Thoracic aorta (tissue), 2 donors: Measurements from ENCODE around the gene SLC25A13. TPM values are rescaled to one million over a fixed set of nuclear protein-coding genes. Genes with fewer than 3 reads are reported as not detected.

Experiments used
- ATAC-seq: fragments of 150-250 bp; one replicate; pipeline ENCODE4 v1.8.0; 2017; ENCODE audit warnings: low read depth; ENCODE audit not compliant: insufficient number of reproducible peaks, low FRiP score
- DNase-seq: peaks from one replicate; pipeline ENCODE4 v3.0.0-alpha.2; 2020; ENCODE audit warnings: low spot score
- H3K27ac ChIP-seq, 2 donors: fragments of 200-600 bp; sonication (generic); 1 replicate in 1 of 2; 2 replicates in 1 of 2; pipeline ENCODE4 v1.5.1; 2016; ENCODE audit warnings: mild to moderate bottlenecking in 2 of 2, moderate library complexity in 2 of 2
- H3K27me3 ChIP-seq: fragments of 200-600 bp; sonication (generic); replicated peaks from 2 replicates; pipeline ENCODE4 v1.6.0; 2016; ENCODE audit warnings: mild to moderate bottlenecking; ENCODE audit not compliant: insufficient read depth
- H3K36me3 ChIP-seq: fragments of 200-600 bp; sonication (generic); one replicate; pipeline ENCODE4 v1.5.1; 2016
- H3K4me1 ChIP-seq, 2 donors: fragments of 200-600 bp; sonication (generic); 1 replicate in 1 of 2; 2 replicates in 1 of 2; pipeline versions ENCODE4 v1.5.1 to v1.6.0; 2016; ENCODE audit warnings: low read depth in 2 of 2, mild to moderate bottlenecking in 1 of 2; ENCODE audit not compliant: control insufficient read depth in 1 of 2
- H3K4me3 ChIP-seq: fragments of 200-600 bp; sonication (generic); 2 replicates; pipeline ENCODE4 v1.5.1; 2016; ENCODE audit warnings: mild to moderate bottlenecking
- H3K9me3 ChIP-seq: fragments of 200-600 bp; sonication (generic); 2 replicates; pipeline ENCODE4 v1.5.1; 2016
- CTCF ChIP-seq: fragments of 200-600 bp; sonication (generic); IDR thresholded peaks from one replicate; pipeline ENCODE4 v1.5.1; 2019; ENCODE audit warnings: antibody characterized with exemption
- total RNA-seq, 2 donors: library from RNA; depleted of rRNA; stranded (reverse); fragments of >200 nt; gene quantifications; one replicate each; pipeline versions ENCODE4 v1.1.0 to v1.2.3, GENCODE V29; 2016

SLC25A13 gene
- total RNA-seq, 2 donors from 2014 or later = 18.5 to 24.2 TPM

DNA sequence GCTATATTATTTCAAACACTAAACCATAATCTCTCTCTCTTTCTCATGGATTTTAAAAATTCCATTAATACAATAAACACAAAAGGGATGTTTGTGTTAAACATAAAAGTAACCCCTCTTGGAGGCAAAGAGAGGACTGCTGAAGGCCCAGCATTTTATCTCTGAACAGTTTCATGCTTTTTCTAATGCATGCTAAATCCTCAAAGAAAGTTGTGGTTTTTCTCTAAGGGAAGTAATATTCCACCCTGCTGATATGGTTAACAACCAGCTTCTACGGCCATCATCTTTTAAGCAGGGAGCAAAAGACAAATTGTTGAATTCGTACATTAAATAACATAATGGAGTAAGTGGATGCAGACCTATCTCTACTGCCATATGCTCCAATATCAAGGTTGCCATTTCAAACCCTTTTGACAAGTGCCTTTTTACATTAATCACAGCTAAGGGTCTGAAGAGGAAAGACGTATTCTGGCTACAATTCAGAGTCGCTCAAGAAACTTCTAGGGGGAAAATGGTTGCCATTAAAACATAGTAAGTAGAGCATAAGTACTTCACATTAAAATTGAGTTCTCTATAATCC lies 103.1 kb downstream of the SLC25A13 start:
- no peak overlapping the region for H3K27ac ChIP-seq

GRCh38 chr7:96217147-96217546 lies 104.8 kb downstream of the SLC25A13 start:
- DNase-seq = no peak
- ATAC-seq = no peak
- H3K9me3 ChIP-seq = no peaks in the 10 kb centered on the region
- H3K4me1 ChIP-seq = peaks cover 5 to 9% of the 10 kb centered on the region in 2 donors
- TF ChIP-seq CTCF = no peak
- H3K27ac ChIP-seq = no peak overlapping the region
- H3K36me3 ChIP-seq = no peaks in the 10 kb centered on the region
- no peaks in the 10 kb centered on the region for H3K27me3 ChIP-seq
- H3K4me3 ChIP-seq = no peak overlapping the region

More for the DNA sequence above, 103.1 kb downstream of the SLC25A13 start:
- Histone ChIP-seq H3K9me3 (no peaks in the 10 kb centered on the region), H3K4me3 (no peak overlapping the region), H3K4me1 (peaks cover 5 to 9% of the 10 kb centered on the region in 2 donors), H3K27me3 (no peaks in the 10 kb centered on the region), H3K36me3 (no peaks in the 10 kb centered on the region)
- TF ChIP-seq CTCF = no peak
- ATAC-seq (no peak), DNase-seq (no peak)

DNA sequence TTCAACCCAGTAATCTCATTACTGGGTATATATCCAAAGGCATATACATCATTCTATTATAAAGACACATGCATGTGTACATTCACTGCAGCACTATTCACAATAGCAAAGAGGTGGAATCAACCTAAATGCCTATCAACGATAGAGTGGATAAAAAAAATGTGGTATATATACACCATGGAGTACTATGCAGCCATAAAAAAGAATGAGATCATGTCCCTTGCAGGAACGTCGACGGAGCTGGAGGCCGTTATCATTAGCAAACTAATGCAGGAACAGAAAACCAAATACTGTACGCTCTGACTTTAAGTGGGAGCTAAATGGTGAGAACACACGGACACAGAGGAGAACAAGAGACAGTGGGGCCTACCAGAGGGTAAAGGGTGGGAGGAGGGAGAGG lies 105.5 kb downstream of the SLC25A13 start:
- Histone ChIP-seq H3K36me3 (no peaks in the 10 kb centered on the region), H3K4me1 (peaks cover 5 to 9% of the 10 kb centered on the region in 2 donors), H3K27me3 (no peaks in the 10 kb centered on the region), H3K4me3 (no peak overlapping the region), H3K9me3 (no peaks in the 10 kb centered on the region), H3K27ac (no peak overlapping the region)
- DNase-seq (no peak), ATAC-seq (no peak)
- no peak for TF ChIP-seq CTCF

DNA sequence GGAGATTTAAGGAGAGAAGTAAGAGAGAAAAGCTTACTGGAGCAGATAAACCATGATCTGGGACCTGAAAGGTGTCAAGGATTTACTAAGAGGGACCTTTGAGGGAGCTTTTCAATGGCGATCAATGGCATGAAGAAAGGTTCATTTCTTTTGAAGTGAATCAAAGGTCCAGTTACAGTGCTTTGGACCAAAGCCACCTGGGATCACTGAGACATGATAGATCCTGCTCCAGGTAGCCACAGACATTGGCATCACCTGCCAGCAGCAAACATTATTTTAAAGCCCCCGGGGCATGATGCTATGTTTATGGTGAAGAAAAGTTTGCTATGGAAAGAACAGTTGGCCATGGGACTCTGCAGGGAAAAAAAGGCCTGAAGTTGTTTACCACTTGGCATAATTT lies 109.4 kb downstream of the SLC25A13 start:
- no peaks in the 10 kb centered on the region for H3K4me1 ChIP-seq
- ATAC-seq (no peak), DNase-seq (no peak)
- no peaks in the 10 kb centered on the region for H3K27me3 ChIP-seq
- no peaks in the 10 kb centered on the region for H3K36me3 ChIP-seq
- H3K27ac ChIP-seq = no peak overlapping the region
- TF ChIP-seq CTCF = no peak
- no peak overlapping the region for H3K4me3 ChIP-seq
- no peaks in the 10 kb centered on the region for H3K9me3 ChIP-seq

- no peak overlapping the region for H3K4me3 ChIP-seq
- TF ChIP-seq CTCF = no peak
- ATAC-seq (no peak), DNase-seq (no peak)
- H3K9me3 ChIP-seq = no peaks in the 10 kb centered on the region
- no peak overlapping the region for H3K27ac ChIP-seq
- H3K27me3 ChIP-seq = no peaks in the 10 kb centered on the region
- no peaks in the 10 kb centered on the region for H3K36me3 ChIP-seq
- no peaks in the 10 kb centered on the region for H3K4me1 ChIP-seq
These were observed 109.9 kb downstream of the SLC25A13 start for GRCh38 chr7:96211954-96212353.
